ENCODE data around the gene RPUSD1. TPM values are rescaled to one million over a fixed set of nuclear protein-coding genes. Genes with fewer than 3 reads are reported as not detected.

The RPUSD1 gene
- polyA plus RNA-seq, 4 donors = 8.5 to 16.5 (median 10.5) TPM

Other genes starting within 250 kb of the RPUSD1 start
- 10 to 100 TPM in 1 of 4 donors, 1 to 10 TPM in 2, under 1 TPM in 1; 0.59 to 21.7 (median 8.6) TPM for gene PRR35, start 228.0 kb downstream of the RPUSD1 start, polyA plus RNA-seq (ENCODE audit: insufficient read length in 4 of 4)
- gene NHLRC4, start 221.4 kb downstream of the RPUSD1 start, polyA plus RNA-seq (ENCODE audit: insufficient read length in 4 of 4) = 10 to 100 TPM in 1 of 4 donors, 1 to 10 TPM in 3; 2.7 to 10.3 (median 5.8) TPM
- gene PIGQ, start 218.4 kb downstream of the RPUSD1 start, polyA plus RNA-seq (ENCODE audit: insufficient read length in 4 of 4) = 10 to 100 TPM; 28.0 to 89.7 (median 50.2) TPM
- 10 to 100 TPM; 12.4 to 32.9 (median 16.1) TPM for gene RAB40C, start 198.3 kb downstream of the RPUSD1 start, polyA plus RNA-seq (ENCODE audit: insufficient read length in 4 of 4)
- 1 to 10 TPM in 3 of 4 donors, under 1 TPM in 1; 0.82 to 3.5 (median 1.1) TPM for gene WFIKKN1, start 157.4 kb downstream of the RPUSD1 start, polyA plus RNA-seq (ENCODE audit: insufficient read length in 4 of 4)
- 10 to 100 TPM; 44.5 to 67.1 (median 45.4) TPM for gene METTL26, start 152.1 kb downstream of the RPUSD1 start, polyA plus RNA-seq (ENCODE audit: insufficient read length in 4 of 4)
- 10 to 100 TPM in 3 of 4 donors, 1 to 10 TPM in 1; 3.5 to 30.3 (median 15.3) TPM for gene MCRIP2, start 146.6 kb downstream of the RPUSD1 start, polyA plus RNA-seq (ENCODE audit: insufficient read length in 4 of 4)
- 10 to 100 TPM; 26.1 to 76.2 (median 35.0) TPM for gene WDR90, start 139.0 kb downstream of the RPUSD1 start, polyA plus RNA-seq (ENCODE audit: insufficient read length in 4 of 4)
- gene RHOT2, start 120.2 kb downstream of the RPUSD1 start, polyA plus RNA-seq (ENCODE audit: insufficient read length in 4 of 4) = 100 to 1,000 TPM in 1 of 4 donors, 10 to 100 TPM in 3; 56.9 to 127 (median 63.7) TPM
- 1 to 10 TPM in 3 of 4 donors, under 1 TPM in 1; 0.91 to 2.8 (median 1.1) TPM for gene RHBDL1, start 112.7 kb downstream of the RPUSD1 start, polyA plus RNA-seq (ENCODE audit: insufficient read length in 4 of 4)
- 100 to 1,000 TPM in 2 of 4 donors, 10 to 100 TPM in 2; 84.9 to 143 (median 105) TPM for gene STUB1, start 108.0 kb downstream of the RPUSD1 start, polyA plus RNA-seq (ENCODE audit: insufficient read length in 4 of 4)
- 10 to 100 TPM; 44.5 to 67.9 (median 60.9) TPM for gene JMJD8, start 104.0 kb downstream of the RPUSD1 start, polyA plus RNA-seq (ENCODE audit: insufficient read length in 4 of 4)
- gene WDR24, start 98.0 kb downstream of the RPUSD1 start, polyA plus RNA-seq (ENCODE audit: insufficient read length in 4 of 4) = 10 to 100 TPM in 1 of 4 donors, 1 to 10 TPM in 3; 8.4 to 15.0 (median 9.9) TPM
- 1 to 10 TPM in 2 of 4 donors, under 1 TPM in 2; 0.79 to 2.0 (median 1.2) TPM for gene FBXL16, start 82.6 kb downstream of the RPUSD1 start, polyA plus RNA-seq (ENCODE audit: insufficient read length in 4 of 4)
- 10 to 100 TPM in 2 of 4 donors, 1 to 10 TPM in 2; 5.2 to 12.1 (median 9.2) TPM for gene METRN, start 73.3 kb downstream of the RPUSD1 start, polyA plus RNA-seq (ENCODE audit: insufficient read length in 4 of 4)
- 10 to 100 TPM in 3 of 4 donors, 1 to 10 TPM in 1; 8.9 to 28.2 (median 10.8) TPM for gene ANTKMT, start 67.2 kb downstream of the RPUSD1 start, polyA plus RNA-seq (ENCODE audit: insufficient read length in 4 of 4)
- 1 to 10 TPM in 3 of 4 donors, under 1 TPM in 1; 0.86 to 3.5 (median 2.2) TPM for gene CCDC78, start 61.9 kb downstream of the RPUSD1 start, polyA plus RNA-seq (ENCODE audit: insufficient read length in 4 of 4)
- gene HAGHL, start 61.3 kb downstream of the RPUSD1 start, polyA plus RNA-seq (ENCODE audit: insufficient read length in 4 of 4) = 1 to 10 TPM; 2.4 to 7.9 (median 4.1) TPM
- gene CIAO3, start 47.4 kb downstream of the RPUSD1 start, polyA plus RNA-seq (ENCODE audit: insufficient read length in 4 of 4) = 10 to 100 TPM; 15.8 to 31.2 (median 22.2) TPM
- gene MSLN, start 27.6 kb downstream of the RPUSD1 start, polyA plus RNA-seq (ENCODE audit: insufficient read length in 4 of 4) = 10 to 100 TPM in 3 of 4 donors, 1 to 10 TPM in 1; 2.3 to 27.1 (median 12.3) TPM
- gene CHTF18, start 239 bp upstream of the RPUSD1 start, polyA plus RNA-seq (ENCODE audit: insufficient read length in 4 of 4) = 10 to 100 TPM; 19.9 to 48.6 (median 23.0) TPM
- under 1 TPM in 2 of 4 donors, not detected in 2; 0.15 to 0.46 TPM for gene GNG13, start 12.4 kb upstream of the RPUSD1 start, polyA plus RNA-seq (ENCODE audit: insufficient read length in 4 of 4)
- gene LMF1, start 182.6 kb upstream of the RPUSD1 start, polyA plus RNA-seq (ENCODE audit: insufficient read length in 4 of 4) = 10 to 100 TPM; 12.2 to 25.4 (median 16.9) TPM
- 1 to 10 TPM; 3.4 to 4.8 (median 3.6) TPM for gene SOX8, start 193.4 kb upstream of the RPUSD1 start, polyA plus RNA-seq (ENCODE audit: insufficient read length in 4 of 4)